Measurements from ENCODE around the gene NINJ1. TPM values are rescaled to one million over a fixed set of nuclear protein-coding genes. Genes with fewer than 3 reads are reported as not detected.

NINJ1 gene
- polyA plus RNA-seq, 2 donors: 14.9 to 21.7 TPM

DNA sequence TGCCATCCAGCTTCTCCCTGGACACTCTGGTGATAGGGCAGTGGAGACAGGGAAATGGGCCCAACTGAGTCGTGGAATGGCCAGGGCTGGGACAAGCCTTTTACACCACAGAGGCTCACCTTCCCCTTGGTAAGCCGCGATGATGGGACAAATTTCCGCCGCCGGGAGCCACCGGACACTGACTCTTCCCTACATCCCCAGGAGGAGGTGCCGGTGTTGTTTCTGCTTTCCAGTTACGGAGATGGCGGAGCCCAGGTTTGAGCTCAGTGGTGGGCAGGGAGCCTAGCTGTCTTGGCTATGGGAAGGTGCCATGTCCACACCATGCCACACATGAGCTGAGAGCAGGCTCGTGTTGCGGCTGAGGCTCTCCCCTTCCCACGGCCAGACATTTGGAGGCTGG lies 30.0 kb upstream of the NINJ1 start:
- Histone ChIP-seq H3K4me1 (ENCODE audit: control insufficient read depth in 2 of 2, insufficient read depth in 2 of 2, low read length in 1 of 2) (peaks cover 0 to 3% of the 10 kb centered on the region in 2 donors), H3K27ac (ENCODE audit: low read depth in 2 of 2, low read length in 1 of 2) (no peak overlapping the region), H3K9me3 (ENCODE audit: control insufficient read depth in 2 of 2, insufficient read depth in 1 of 2, low read depth in 1 of 2, low read length in 1 of 2) (no peaks in the 10 kb centered on the region), H3K36me3 (ENCODE audit: control insufficient read depth in 2 of 2, insufficient read depth in 2 of 2, low read length in 1 of 2) (no peaks in the 10 kb centered on the region), H3K4me3 (ENCODE audit: low read depth in 1 of 2, low read length in 2 of 2) (no peak overlapping the region), H3K27me3 (ENCODE audit: control insufficient read depth in 1 of 2, insufficient read depth in 2 of 2, low read length in 2 of 2) (no peaks in the 10 kb centered on the region)
- WGBS, 2 donors: 89 to 97% methylated on average over 12 to 13 of the region's 13 CpGs

DNA sequence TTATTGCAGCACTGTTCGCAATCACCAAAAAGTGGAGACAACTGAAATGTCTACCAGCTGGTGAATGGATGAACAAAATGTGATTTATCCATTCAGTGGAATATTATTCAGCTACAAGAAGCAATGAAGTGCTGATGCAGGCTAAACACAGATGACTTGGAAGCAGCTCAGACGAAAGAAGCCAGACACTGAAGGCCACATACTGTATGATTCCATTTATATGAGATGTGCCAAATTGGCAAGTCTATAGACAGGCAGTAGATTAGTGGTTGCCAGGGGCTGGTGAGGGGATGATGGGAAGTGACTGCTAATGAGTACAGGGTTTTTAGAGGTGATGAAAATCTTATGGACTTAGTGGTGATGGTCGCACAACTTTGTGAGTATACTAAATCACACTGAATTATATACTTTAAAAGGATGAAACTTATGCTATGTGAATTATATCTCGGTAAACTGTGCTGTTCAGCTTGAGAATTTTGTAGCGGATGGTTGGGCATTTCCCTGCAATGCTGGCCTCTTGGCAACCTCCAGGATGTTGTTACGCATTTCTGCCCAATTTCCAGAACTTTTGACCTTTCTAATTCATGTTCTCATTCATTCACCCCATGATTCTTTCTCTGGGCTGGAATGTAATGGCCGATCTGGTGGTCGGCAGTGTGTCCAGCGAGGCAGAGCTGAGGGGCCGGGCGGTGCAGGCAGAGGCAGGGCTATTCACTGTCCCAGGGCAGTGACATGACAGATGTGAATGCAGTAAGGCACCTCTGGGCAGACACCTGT lies 27.9 kb upstream of the NINJ1 start:
- H3K4me1 ChIP-seq (ENCODE audit: control insufficient read depth in 2 of 2, insufficient read depth in 2 of 2, low read length in 1 of 2): no peaks in the 10 kb centered on the region
- H3K27ac ChIP-seq (ENCODE audit: low read depth in 2 of 2, low read length in 1 of 2): no peak overlapping the region
- H3K4me3 ChIP-seq (ENCODE audit: low read depth in 1 of 2, low read length in 2 of 2): no peak overlapping the region
- 62 to 67% methylated on average over 11 of the region's 11 CpGs for WGBS, 2 donors
- no peaks in the 10 kb centered on the region for H3K36me3 ChIP-seq (ENCODE audit: control insufficient read depth in 2 of 2, insufficient read depth in 2 of 2, low read length in 1 of 2)
- H3K27me3 ChIP-seq (ENCODE audit: control insufficient read depth in 1 of 2, insufficient read depth in 2 of 2, low read length in 2 of 2): no peaks in the 10 kb centered on the region
- H3K9me3 ChIP-seq (ENCODE audit: control insufficient read depth in 2 of 2, insufficient read depth in 1 of 2, low read depth in 1 of 2, low read length in 1 of 2): no peaks in the 10 kb centered on the region

DNA sequence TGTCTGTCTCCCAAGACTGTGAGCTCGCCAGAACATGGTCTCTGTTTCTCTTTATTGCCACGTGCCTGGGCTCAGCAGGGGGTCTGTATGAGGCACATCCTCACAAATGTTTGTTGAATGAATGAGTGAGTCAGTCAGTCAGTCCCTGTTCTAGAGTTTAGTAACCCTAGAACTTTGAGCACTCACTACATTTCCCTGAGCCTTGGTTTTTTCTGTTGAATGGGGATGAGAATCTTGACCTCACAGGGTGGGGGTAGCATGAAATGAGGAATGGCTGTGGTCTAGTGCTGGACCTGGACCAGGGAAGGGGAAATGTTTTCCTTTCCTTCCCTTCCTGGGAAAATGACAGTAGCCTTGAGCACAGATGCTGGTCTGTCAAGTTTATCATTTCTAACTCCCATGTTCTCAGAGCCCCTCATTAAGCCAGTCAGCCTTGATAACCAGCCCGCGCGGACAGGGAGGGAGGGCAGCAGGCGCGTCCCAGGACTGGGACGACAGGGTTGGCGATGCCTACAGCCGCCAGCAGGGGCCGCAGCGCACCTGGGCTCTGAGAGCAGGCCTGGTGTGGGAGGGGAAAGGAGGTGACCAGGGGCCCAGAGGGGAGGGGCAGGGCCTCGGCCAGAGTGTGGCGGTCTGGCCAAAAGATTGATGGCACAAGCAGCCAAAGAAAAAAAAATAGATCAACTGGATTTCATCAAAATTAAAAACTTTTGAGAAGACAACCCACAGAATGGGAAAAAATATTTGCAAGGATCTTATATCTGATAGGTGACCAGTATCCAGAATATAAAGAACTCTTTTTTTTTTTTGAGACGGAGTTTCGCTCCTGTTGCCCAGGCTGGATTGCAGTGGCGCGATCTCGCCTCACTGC lies 25.8 kb upstream of the NINJ1 start:
- H3K27ac ChIP-seq (ENCODE audit: low read depth in 2 of 2, low read length in 1 of 2): no peak overlapping the region
- H3K4me1 ChIP-seq (ENCODE audit: control insufficient read depth in 2 of 2, insufficient read depth in 2 of 2, low read length in 1 of 2): no peaks in the 10 kb centered on the region
- H3K36me3 ChIP-seq (ENCODE audit: control insufficient read depth in 2 of 2, insufficient read depth in 2 of 2, low read length in 1 of 2): no peaks in the 10 kb centered on the region
- WGBS, 2 donors: 15 to 16% methylated on average over 19 of the region's 19 CpGs
- H3K27me3 ChIP-seq (ENCODE audit: control insufficient read depth in 1 of 2, insufficient read depth in 2 of 2, low read length in 2 of 2): no peaks in the 10 kb centered on the region
- no peaks in the 10 kb centered on the region for H3K9me3 ChIP-seq (ENCODE audit: control insufficient read depth in 2 of 2, insufficient read depth in 1 of 2, low read depth in 1 of 2, low read length in 1 of 2)
- no peak overlapping the region for H3K4me3 ChIP-seq (ENCODE audit: low read depth in 1 of 2, low read length in 2 of 2)

DNA sequence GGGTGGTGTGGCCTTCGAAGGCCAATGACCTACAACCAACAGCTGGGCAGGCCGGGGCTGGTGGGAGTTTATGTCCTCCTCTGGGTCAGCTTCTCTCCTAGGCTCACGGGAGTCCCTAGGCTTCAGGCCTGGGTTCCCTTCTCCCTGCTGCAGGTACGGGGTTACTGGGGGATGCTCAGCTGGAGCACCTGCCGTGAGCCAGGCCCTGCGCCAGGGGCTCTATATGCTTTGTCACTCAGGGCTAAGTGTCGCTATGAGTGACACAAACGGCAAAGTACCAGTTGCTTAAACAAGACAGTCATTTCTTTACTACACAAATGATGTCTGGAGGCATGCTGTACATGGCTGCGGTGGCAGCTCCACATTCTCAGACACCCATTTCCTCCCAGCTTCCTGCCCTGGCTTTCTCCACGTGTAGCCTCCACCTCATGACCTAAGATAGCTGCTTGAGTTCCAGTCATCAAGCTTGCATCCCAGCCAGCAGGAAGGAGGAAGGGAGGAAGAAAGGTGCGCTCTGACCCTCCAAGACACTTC lies 22.5 kb upstream of the NINJ1 start:
- H3K27ac ChIP-seq (ENCODE audit: low read depth in 2 of 2, low read length in 1 of 2): no peak overlapping the region
- H3K36me3 ChIP-seq (ENCODE audit: control insufficient read depth in 2 of 2, insufficient read depth in 2 of 2, low read length in 1 of 2): no peaks in the 10 kb centered on the region
- H3K4me1 ChIP-seq (ENCODE audit: control insufficient read depth in 2 of 2, insufficient read depth in 2 of 2, low read length in 1 of 2): no peaks in the 10 kb centered on the region
- 83 to 85% methylated on average over 11 of the region's 11 CpGs for WGBS, 2 donors
- no peak overlapping the region for H3K4me3 ChIP-seq (ENCODE audit: low read depth in 1 of 2, low read length in 2 of 2)
- no peaks in the 10 kb centered on the region for H3K9me3 ChIP-seq (ENCODE audit: control insufficient read depth in 2 of 2, insufficient read depth in 1 of 2, low read depth in 1 of 2, low read length in 1 of 2)
- no peaks in the 10 kb centered on the region for H3K27me3 ChIP-seq (ENCODE audit: control insufficient read depth in 1 of 2, insufficient read depth in 2 of 2, low read length in 2 of 2)

DNA sequence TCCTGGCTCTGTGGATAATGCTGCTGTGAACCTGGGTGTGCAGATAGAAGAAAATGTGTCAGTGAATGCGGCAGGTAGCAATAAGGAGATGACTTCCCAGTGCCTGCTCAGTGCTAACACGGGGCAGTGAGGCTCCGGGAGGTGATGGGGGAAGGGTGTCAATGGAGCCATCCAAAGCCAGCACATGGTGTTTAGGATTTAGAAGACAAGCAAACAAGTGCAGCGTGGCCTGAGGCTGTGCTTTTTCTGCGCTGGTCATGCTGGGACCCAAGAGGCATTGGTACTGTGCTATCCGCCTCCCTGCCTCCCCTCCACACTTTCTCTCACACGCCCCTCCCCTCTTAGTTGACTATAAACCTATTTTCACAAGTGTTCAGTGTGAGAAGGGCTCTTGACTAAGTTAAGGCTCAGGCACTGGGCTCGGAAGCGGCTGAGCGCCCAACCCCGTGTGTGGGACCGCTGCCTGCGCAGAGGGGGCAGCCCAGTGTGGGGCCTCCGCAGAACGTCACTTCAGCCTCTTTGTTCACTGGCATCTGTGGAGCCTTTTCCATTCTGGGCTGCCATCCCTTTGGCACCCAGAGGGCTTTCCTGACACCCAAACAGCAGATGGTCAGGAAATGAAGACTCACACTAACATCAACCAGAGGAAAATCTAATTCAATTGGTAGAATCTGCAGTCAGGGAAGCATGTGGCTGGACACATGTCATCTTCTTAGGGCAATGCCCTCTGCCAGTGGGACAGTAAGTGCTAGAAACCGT lies 21.8 kb upstream of the NINJ1 start:
- H3K4me3 ChIP-seq (ENCODE audit: low read depth in 1 of 2, low read length in 2 of 2): no peak overlapping the region

DNA sequence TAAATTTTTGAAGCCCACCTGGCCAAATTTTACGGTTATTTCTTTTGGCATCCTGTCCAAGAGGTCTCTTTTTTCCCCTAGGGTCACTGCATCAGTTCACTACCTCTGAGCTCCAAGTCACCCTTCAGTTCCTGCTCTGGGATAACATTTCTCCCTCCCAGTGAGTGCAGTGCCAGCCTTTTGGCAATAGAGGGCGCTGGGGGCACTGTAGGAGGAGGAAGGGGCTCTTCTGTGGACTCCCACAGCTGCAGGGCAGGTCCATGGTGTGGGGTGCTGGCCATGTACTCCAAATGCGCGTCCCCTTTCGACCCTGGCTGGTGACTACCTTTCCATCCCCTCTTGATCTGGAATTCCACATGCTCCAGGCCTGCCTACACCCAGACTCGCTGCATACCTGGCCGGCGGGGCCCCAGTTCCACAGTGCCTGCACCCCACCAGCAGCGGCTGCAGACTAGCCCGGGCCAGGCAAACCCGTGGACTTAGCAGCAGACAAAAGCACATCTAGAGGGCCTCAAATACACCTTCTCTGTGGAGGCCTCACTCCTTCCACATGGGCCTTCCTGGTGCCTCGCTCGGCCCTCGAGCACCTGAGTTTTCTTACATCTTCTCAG lies 20.3 kb upstream of the NINJ1 start:
- WGBS, 2 donors: 81% methylated on average over 14 of the region's 14 CpGs
- Histone ChIP-seq H3K9me3 (ENCODE audit: control insufficient read depth in 2 of 2, insufficient read depth in 1 of 2, low read depth in 1 of 2, low read length in 1 of 2) (no peaks in the 10 kb centered on the region), H3K4me1 (ENCODE audit: control insufficient read depth in 2 of 2, insufficient read depth in 2 of 2, low read length in 1 of 2) (no peaks in the 10 kb centered on the region)

More for the DNA sequence above, 21.8 kb upstream of the NINJ1 start:
- no peaks in the 10 kb centered on the region for H3K27me3 ChIP-seq (ENCODE audit: control insufficient read depth in 1 of 2, insufficient read depth in 2 of 2, low read length in 2 of 2)
- H3K9me3 ChIP-seq (ENCODE audit: control insufficient read depth in 2 of 2, insufficient read depth in 1 of 2, low read depth in 1 of 2, low read length in 1 of 2): no peaks in the 10 kb centered on the region
- H3K36me3 ChIP-seq (ENCODE audit: control insufficient read depth in 2 of 2, insufficient read depth in 2 of 2, low read length in 1 of 2): no peaks in the 10 kb centered on the region
- H3K27ac ChIP-seq (ENCODE audit: low read depth in 2 of 2, low read length in 1 of 2): no peak overlapping the region
- 87 to 91% methylated on average over 16 of the region's 16 CpGs for WGBS, 2 donors
- H3K4me1 ChIP-seq (ENCODE audit: control insufficient read depth in 2 of 2, insufficient read depth in 2 of 2, low read length in 1 of 2): no peaks in the 10 kb centered on the region

DNA sequence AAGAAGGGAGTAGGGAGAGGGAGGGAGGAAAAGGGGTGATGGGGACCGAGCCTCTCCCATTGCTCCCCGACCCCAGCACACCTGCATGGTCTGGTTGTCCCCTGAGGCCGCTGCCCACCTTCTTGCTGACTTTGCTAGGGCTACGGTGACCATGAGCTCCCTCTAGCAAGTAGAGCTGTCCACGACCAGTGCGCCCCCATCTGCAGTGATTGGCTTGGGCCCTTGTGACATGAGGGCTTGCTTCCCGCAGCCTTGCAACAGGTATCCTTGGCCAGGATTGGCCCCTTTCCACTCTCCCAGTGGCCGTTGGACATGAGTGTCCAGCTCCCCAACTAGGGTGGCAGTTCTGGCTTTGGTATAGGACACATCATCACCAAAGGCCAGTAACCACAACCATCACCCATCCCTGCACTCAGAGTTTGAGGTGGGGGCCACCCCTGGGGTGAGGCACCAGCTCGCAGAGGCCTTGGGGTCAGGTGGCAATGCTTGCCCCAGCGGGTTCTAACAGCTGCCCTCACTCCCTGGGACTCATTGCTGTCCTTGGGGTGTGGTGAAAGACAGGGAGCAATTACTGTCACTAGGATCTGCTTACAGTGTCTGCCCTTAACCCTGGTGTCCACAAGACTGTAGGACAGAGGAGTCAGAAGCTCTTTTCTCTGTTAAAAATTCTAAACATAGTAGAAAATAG lies 17.2 kb upstream of the NINJ1 start:
- Histone ChIP-seq H3K27me3 (ENCODE audit: control insufficient read depth in 1 of 2, insufficient read depth in 2 of 2, low read length in 2 of 2) (no peaks in the 10 kb centered on the region), H3K9me3 (ENCODE audit: control insufficient read depth in 2 of 2, insufficient read depth in 1 of 2, low read depth in 1 of 2, low read length in 1 of 2) (no peaks in the 10 kb centered on the region), H3K27ac (ENCODE audit: low read depth in 2 of 2, low read length in 1 of 2) (no peak overlapping the region), H3K4me1 (ENCODE audit: control insufficient read depth in 2 of 2, insufficient read depth in 2 of 2, low read length in 1 of 2) (no peaks in the 10 kb centered on the region), H3K4me3 (ENCODE audit: low read depth in 1 of 2, low read length in 2 of 2) (no peak overlapping the region), H3K36me3 (ENCODE audit: control insufficient read depth in 2 of 2, insufficient read depth in 2 of 2, low read length in 1 of 2) (no peaks in the 10 kb centered on the region)
- 88 to 91% methylated on average over 10 of the region's 10 CpGs for WGBS, 2 donors

More for the DNA sequence above, 20.3 kb upstream of the NINJ1 start:
- no peaks in the 10 kb centered on the region for H3K27me3 ChIP-seq (ENCODE audit: control insufficient read depth in 1 of 2, insufficient read depth in 2 of 2, low read length in 2 of 2)
- H3K27ac ChIP-seq (ENCODE audit: low read depth in 2 of 2, low read length in 1 of 2): no peak overlapping the region
- no peaks in the 10 kb centered on the region for H3K36me3 ChIP-seq (ENCODE audit: control insufficient read depth in 2 of 2, insufficient read depth in 2 of 2, low read length in 1 of 2)
- no peak overlapping the region for H3K4me3 ChIP-seq (ENCODE audit: low read depth in 1 of 2, low read length in 2 of 2)

DNA sequence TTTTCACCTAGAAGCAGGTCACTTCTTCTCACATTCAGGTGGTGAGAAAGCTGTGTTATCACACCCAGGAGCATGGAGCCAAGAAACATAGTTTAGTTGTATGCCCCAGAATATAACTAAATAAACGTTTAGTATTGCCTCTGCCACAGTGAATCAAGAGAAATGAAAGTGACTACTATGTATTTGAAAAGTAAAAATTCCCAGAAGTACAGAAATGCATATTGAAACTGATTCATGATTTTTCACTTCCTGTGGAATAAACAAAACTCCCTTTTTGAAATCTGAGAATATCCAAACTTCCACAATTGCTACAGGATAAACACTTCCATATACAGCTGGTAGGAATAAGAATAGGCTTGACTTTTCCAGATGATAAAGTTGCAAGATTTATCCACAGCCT lies 15.3 kb upstream of the NINJ1 start:
- H3K9me3 ChIP-seq (ENCODE audit: control insufficient read depth in 2 of 2, insufficient read depth in 1 of 2, low read depth in 1 of 2, low read length in 1 of 2): no peaks in the 10 kb centered on the region
- H3K27ac ChIP-seq (ENCODE audit: low read depth in 2 of 2, low read length in 1 of 2): no peak overlapping the region
- H3K27me3 ChIP-seq (ENCODE audit: control insufficient read depth in 1 of 2, insufficient read depth in 2 of 2, low read length in 2 of 2): no peaks in the 10 kb centered on the region
- H3K36me3 ChIP-seq (ENCODE audit: control insufficient read depth in 2 of 2, insufficient read depth in 2 of 2, low read length in 1 of 2): no peaks in the 10 kb centered on the region
- no peak overlapping the region for H3K4me3 ChIP-seq (ENCODE audit: low read depth in 1 of 2, low read length in 2 of 2)
- H3K4me1 ChIP-seq (ENCODE audit: control insufficient read depth in 2 of 2, insufficient read depth in 2 of 2, low read length in 1 of 2): peaks cover 0 to 3% of the 10 kb centered on the region in 2 donors
- WGBS, 2 donors: 13 to 25% methylated on average over 1 of the region's 1 CpG
